ENCODE data around the gene NEMP1. TPM values are rescaled to one million over a fixed set of nuclear protein-coding genes. Genes with fewer than 3 reads are reported as not detected.

NEMP1 gene
- total and polyA plus RNA-seq, 2 donors (not counting 1 experiment from before 2014, with no cell fraction given) = 8.4 to 11.1 TPM

DNA sequence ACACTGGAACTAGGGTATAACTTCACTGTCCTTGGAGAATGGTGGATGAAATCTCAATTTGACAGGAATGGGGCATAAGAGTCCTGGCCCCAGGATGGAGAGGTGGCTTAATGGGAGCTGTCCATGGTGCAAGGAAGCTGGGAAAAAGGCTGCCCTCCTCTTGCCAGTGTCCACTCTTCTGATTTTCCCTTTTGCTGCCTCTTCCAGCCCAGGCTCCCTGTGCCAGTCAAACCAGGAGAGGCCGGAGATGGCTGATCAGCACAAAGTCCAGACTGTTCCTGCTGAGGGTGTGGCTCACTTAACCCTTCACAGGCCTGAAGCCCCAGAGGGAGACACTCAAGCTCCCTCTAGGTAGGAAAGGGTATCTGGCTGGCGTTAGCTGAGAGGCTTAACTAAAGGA, 28.7 kb downstream of the NEMP1 start, which contains the start of gene MYO1A:
TSS of gene MYO1A (minus strand) at position 240 of the 400 bp plus-strand sequence. CDS start 1,806 bp downstream, outside the sequence.
- no peaks in the 10 kb centered on the region for H3K79me2 ChIP-seq (ENCODE audit: control insufficient read depth, insufficient read depth, low read length)
- no peak within 1 kb of the TSS for H3K4me2 ChIP-seq (ENCODE audit: extremely low read depth, insufficient read depth, low read length)
- no peaks in the 10 kb centered on the region for H3K4me1 ChIP-seq (ENCODE audit: control insufficient read depth, extremely low read depth, insufficient read depth, low read length)
- peaks cover 3% of the 10 kb centered on the region for H3K27me3 ChIP-seq (ENCODE audit: control insufficient read depth, insufficient read depth, low read length)
- no peak within 1 kb of the TSS for H2AFZ ChIP-seq (ENCODE audit: low read length)
- no peaks in the 10 kb centered on the region for H3K9me3 ChIP-seq (ENCODE audit: control insufficient read depth, insufficient read depth, low read depth, low read length)
- H3K4me3 ChIP-seq (replicated peaks in 1 of 4; ENCODE audit: control extremely low read depth in 1 of 4, insufficient read depth in 1 of 4, low read depth in 3 of 4, low read length in 4 of 4) = no peak within 1 kb of the TSS
- no peak within 1 kb of the TSS for H3K9ac ChIP-seq (ENCODE audit: insufficient read depth, low read length)
- no peak within 1 kb of the TSS for H3K27ac ChIP-seq (ENCODE audit: insufficient read depth, low read length)
- no peaks in the 10 kb centered on the region for H3K36me3 ChIP-seq (ENCODE audit: control insufficient read depth, insufficient read depth, low read length)
- DNase-seq (ENCODE audit: low read depth in 2 of 2) = peak in 1 of 2 donors; percentile 11
- no peaks in the 10 kb centered on the region for H4K20me1 ChIP-seq (ENCODE audit: control insufficient read depth, extremely low read depth, insufficient read depth, low read length)
- TF ChIP-seq EZH2 (IDR thresholded peaks at IDR 0.05; ENCODE audit: low read length, missing control alignments) = no peak
- TF ChIP-seq, protein P1, sequence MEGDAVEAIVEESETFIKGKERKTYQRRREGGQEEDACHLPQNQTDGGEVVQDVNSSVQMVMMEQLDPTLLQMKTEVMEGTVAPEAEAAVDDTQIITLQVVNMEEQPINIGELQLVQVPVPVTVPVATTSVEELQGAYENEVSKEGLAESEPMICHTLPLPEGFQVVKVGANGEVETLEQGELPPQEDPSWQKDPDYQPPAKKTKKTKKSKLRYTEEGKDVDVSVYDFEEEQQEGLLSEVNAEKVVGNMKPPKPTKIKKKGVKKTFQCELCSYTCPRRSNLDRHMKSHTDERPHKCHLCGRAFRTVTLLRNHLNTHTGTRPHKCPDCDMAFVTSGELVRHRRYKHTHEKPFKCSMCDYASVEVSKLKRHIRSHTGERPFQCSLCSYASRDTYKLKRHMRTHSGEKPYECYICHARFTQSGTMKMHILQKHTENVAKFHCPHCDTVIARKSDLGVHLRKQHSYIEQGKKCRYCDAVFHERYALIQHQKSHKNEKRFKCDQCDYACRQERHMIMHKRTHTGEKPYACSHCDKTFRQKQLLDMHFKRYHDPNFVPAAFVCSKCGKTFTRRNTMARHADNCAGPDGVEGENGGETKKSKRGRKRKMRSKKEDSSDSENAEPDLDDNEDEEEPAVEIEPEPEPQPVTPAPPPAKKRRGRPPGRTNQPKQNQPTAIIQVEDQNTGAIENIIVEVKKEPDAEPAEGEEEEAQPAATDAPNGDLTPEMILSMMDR (conservative IDR thresholded peaks at IDR 0.05 in 1 of 2, IDR thresholded peaks at IDR 0.05 in 1 of 2; ENCODE audit: low read depth in 1 of 2, low read length in 2 of 2) = no peak

DNA sequence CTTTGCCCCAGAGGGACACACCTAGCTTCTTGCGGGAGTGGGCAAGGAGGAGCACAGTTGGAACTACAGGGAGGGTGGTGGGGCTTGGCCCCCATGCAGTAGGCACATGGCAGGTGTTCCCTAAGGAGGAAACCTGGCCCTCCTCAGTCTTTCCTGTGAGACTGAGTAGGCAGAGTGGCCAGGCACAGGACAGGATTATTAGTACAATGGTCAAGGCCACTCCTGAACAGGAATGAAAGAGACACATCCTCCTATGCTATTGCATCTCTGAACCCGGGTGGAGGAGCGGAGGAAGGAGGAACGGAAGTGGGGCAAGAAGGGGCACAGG, 29.5 kb downstream of the NEMP1 start:
- no peaks in the 10 kb centered on the region for H3K36me3 ChIP-seq (ENCODE audit: control insufficient read depth, insufficient read depth, low read length)
- H3K4me2 ChIP-seq (ENCODE audit: extremely low read depth, insufficient read depth, low read length) = no peak overlapping the region
- no peaks in the 10 kb centered on the region for H3K9me3 ChIP-seq (ENCODE audit: control insufficient read depth, insufficient read depth, low read depth, low read length)
- H4K20me1 ChIP-seq (ENCODE audit: control insufficient read depth, extremely low read depth, insufficient read depth, low read length) = no peaks in the 10 kb centered on the region
- DNase-seq (ENCODE audit: low read depth in 2 of 2) = no peak
- H3K79me2 ChIP-seq (ENCODE audit: control insufficient read depth, insufficient read depth, low read length) = no peaks in the 10 kb centered on the region
- no peak overlapping the region for H3K4me3 ChIP-seq (replicated peaks in 1 of 4; ENCODE audit: control extremely low read depth in 1 of 4, insufficient read depth in 1 of 4, low read depth in 3 of 4, low read length in 4 of 4)
- TF ChIP-seq, protein P1 (conservative IDR thresholded peaks at IDR 0.05 in 1 of 2, IDR thresholded peaks at IDR 0.05 in 1 of 2; ENCODE audit: low read depth in 1 of 2, low read length in 2 of 2) = no peak
- no peak for TF ChIP-seq EZH2 (IDR thresholded peaks at IDR 0.05; ENCODE audit: low read length, missing control alignments)
- no peak overlapping the region for H3K9ac ChIP-seq (ENCODE audit: insufficient read depth, low read length)
- H3K4me1 ChIP-seq (ENCODE audit: control insufficient read depth, extremely low read depth, insufficient read depth, low read length) = no peaks in the 10 kb centered on the region
- no peak overlapping the region for H2AFZ ChIP-seq (ENCODE audit: low read length)
- H3K27me3 ChIP-seq (ENCODE audit: control insufficient read depth, insufficient read depth, low read length) = peaks cover 3% of the 10 kb centered on the region
- H3K27ac ChIP-seq (ENCODE audit: insufficient read depth, low read length) = no peak overlapping the region

DNA sequence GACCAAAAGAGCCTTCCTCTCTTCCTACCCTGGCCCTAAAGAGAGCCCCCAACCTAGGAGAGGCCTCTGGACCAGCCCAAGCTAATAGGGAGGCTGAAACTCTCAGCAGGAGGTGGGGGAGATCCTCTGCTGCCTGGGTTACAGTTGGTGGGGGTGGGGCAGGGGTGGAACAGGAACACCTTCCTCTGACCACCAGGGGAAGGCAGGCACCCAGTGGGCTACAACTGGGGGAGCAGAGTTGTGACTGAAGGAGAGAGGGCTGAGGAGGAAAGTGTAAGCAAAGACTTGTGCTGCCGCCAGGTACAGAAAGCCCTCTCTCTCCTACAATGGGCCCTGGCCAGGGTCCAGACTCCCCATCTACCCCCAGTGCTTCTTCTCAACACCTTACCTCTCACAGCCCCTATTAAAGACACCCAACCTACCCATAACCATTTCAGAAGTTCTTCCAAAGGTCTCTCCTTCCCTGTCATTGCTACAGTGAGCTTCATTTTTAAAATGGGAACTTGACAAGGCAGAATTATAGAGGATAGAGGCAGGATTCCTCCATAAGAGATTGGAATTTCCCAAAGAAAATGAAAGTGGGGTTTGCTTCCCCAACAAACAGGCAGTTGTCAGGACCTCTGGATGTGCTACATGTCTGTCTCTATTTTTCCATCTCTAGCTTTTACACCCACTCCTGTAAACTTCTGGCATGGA, 30.0 kb downstream of the NEMP1 start:
- no peak overlapping the region for H3K9ac ChIP-seq (ENCODE audit: insufficient read depth, low read length)
- H3K9me3 ChIP-seq (ENCODE audit: control insufficient read depth, insufficient read depth, low read depth, low read length) = no peaks in the 10 kb centered on the region
- no peaks in the 10 kb centered on the region for H3K36me3 ChIP-seq (ENCODE audit: control insufficient read depth, insufficient read depth, low read length)
- H3K27me3 ChIP-seq (ENCODE audit: control insufficient read depth, insufficient read depth, low read length) = peaks cover 6% of the 10 kb centered on the region
- H3K4me3 ChIP-seq (replicated peaks in 1 of 4; ENCODE audit: control extremely low read depth in 1 of 4, insufficient read depth in 1 of 4, low read depth in 3 of 4, low read length in 4 of 4) = no peak overlapping the region
- H3K4me1 ChIP-seq (ENCODE audit: control insufficient read depth, extremely low read depth, insufficient read depth, low read length) = no peaks in the 10 kb centered on the region
- no peaks in the 10 kb centered on the region for H4K20me1 ChIP-seq (ENCODE audit: control insufficient read depth, extremely low read depth, insufficient read depth, low read length)
- no peaks in the 10 kb centered on the region for H3K79me2 ChIP-seq (ENCODE audit: control insufficient read depth, insufficient read depth, low read length)
- TF ChIP-seq, protein P1 (conservative IDR thresholded peaks at IDR 0.05 in 1 of 2, IDR thresholded peaks at IDR 0.05 in 1 of 2; ENCODE audit: low read depth in 1 of 2, low read length in 2 of 2) = no peak
- TF ChIP-seq EZH2 (IDR thresholded peaks at IDR 0.05; ENCODE audit: low read length, missing control alignments) = no peak
- H3K4me2 ChIP-seq (ENCODE audit: extremely low read depth, insufficient read depth, low read length) = no peak overlapping the region
- no peak overlapping the region for H3K27ac ChIP-seq (ENCODE audit: insufficient read depth, low read length)
- no peak overlapping the region for H2AFZ ChIP-seq (ENCODE audit: low read length)
- no peak for DNase-seq (ENCODE audit: low read depth in 2 of 2)

Measured in fibroblast of lung (primary cell).